Measurements from ENCODE around the gene MYO15B. TPM values are rescaled to one million over a fixed set of nuclear protein-coding genes. Genes with fewer than 3 reads are reported as not detected.

MYO15B gene
- total and polyA plus RNA-seq, 2 of the 13 experiments (the other 11 are each of a cell fraction or from before 2014, with no cell fraction given), result 2.8 to 8.1 TPM

- TF ChIP-seq ZNF646 (CRISPR knock-in tag; IDR thresholded peaks at IDR 0.05) (no peak), HNRNPL (IDR thresholded peaks at IDR 0.05; ENCODE audit: low read depth, low read length) (peak; percentile 77), GFI1 (CRISPR knock-in tag; IDR thresholded peaks at IDR 0.05; ENCODE audit: borderline replicate concordance) (no peak), ZNF782 (CRISPR knock-in tag; IDR thresholded peaks at IDR 0.05; ENCODE audit: borderline replicate concordance) (peak; percentile 56), ZMYM3 (CRISPR knock-in tag; IDR thresholded peaks at IDR 0.05) (no peak), HNRNPLL (IDR thresholded peaks at IDR 0.05; ENCODE audit: low read depth, low read length, poor library complexity, severe bottlenecking) (no peak), SMARCE1 (IDR thresholded peaks at IDR 0.05; ENCODE audit: borderline replicate concordance) (no peak), CAMTA2 (CRISPR knock-in tag; IDR thresholded peaks at IDR 0.05; ENCODE audit: borderline replicate concordance) (no peak; the same call in 1 of the 2 replicates), HDAC1 (CRISPR knock-in tag; IDR thresholded peaks at IDR 0.05) (peak; percentile 0; the same call in 1 of the 2 replicates), ZNF18 (CRISPR knock-in tag; IDR thresholded peaks at IDR 0.05; ENCODE audit: insufficient replicate concordance) (no peak), ZBTB33 (CRISPR knock-in tag; IDR thresholded peaks at IDR 0.05) (no peak), ZFP36L1 (CRISPR knock-in tag; IDR thresholded peaks at IDR 0.05) (peak; percentile 22; the same call in 1 of the 2 replicates), SP4 (CRISPR knock-in tag; IDR thresholded peaks at IDR 0.05) (peak; percentile 10; the same call in 1 of the 2 replicates), ZBTB26 (CRISPR knock-in tag; IDR thresholded peaks at IDR 0.05; ENCODE audit: borderline replicate concordance) (0 out of 2 replicates have a peak, but pooled peaks have one; percentile 49), ZNF101 (CRISPR knock-in tag; IDR thresholded peaks at IDR 0.05; ENCODE audit: borderline replicate concordance, low read depth) (0 out of 2 replicates have a peak, but pooled peaks have one; percentile 48), AGO1 (IDR thresholded peaks at IDR 0.05; ENCODE audit: low read depth, low read length, poor library complexity, severe bottlenecking) (no peak), ZNF672 (CRISPR knock-in tag; IDR thresholded peaks at IDR 0.05) (no peak)
These were observed 29.5 kb upstream of the MYO15B start (continued) for GRCh38 chr17:75557852-75558665.

Data from HepG2 (cell line).